Measurements from ENCODE around the gene HCAR2. TPM values are rescaled to one million over a fixed set of nuclear protein-coding genes. Genes with fewer than 3 reads are reported as not detected.

Gene HCAR2
- total RNA-seq, 1 experiment from 2014 or later, result not detected

GRCh38 chr12:122687086-122687485, 16.1 kb downstream of the HCAR2 start:
- H3K4me2 ChIP-seq (ENCODE audit: low read length), result no peak overlapping the region
- H3K4me3 ChIP-seq (replicated peaks in 1 of 2; ENCODE audit: low read depth in 1 of 2, low read length in 2 of 2), result no peak overlapping the region
- no peaks in the 10 kb centered on the region for H4K20me1 ChIP-seq (ENCODE audit: insufficient read depth)
- H3K79me2 ChIP-seq (ENCODE audit: insufficient read depth, low read length), result no peaks in the 10 kb centered on the region
- TF ChIP-seq EZH2phosphoT487 (IDR thresholded peaks at IDR 0.05; ENCODE audit: borderline replicate concordance) (no peak), EZH2 (IDR thresholded peaks at IDR 0.05) (no peak), ZFX (IDR thresholded peaks at IDR 0.05) (no peak), MAX (IDR thresholded peaks at IDR 0.05) (no peak), CBX3 (IDR thresholded peaks at IDR 0.05; ENCODE audit: low read depth) (no peak), CEBPB (IDR thresholded peaks at IDR 0.05; ENCODE audit: low read depth) (no peak), ZBTB33 (IDR thresholded peaks at IDR 0.05; ENCODE audit: extremely low read depth, insufficient replicate concordance, low read length) (no peak), ELF1 (IDR thresholded peaks at IDR 0.05; ENCODE audit: borderline replicate concordance, low read depth) (no peak), SRF (IDR thresholded peaks at IDR 0.05; ENCODE audit: low read depth) (no peak), SIN3A (IDR thresholded peaks at IDR 0.05; ENCODE audit: low read depth) (no peak), FOSL1 (IDR thresholded peaks at IDR 0.05; ENCODE audit: low read depth) (no peak), POLR2A (IDR thresholded peaks at IDR 0.05; ENCODE audit: borderline replicate concordance, extremely low read depth, insufficient read depth, insufficient read length) (no peak), EGR1 (IDR thresholded peaks at IDR 0.05; ENCODE audit: low read depth) (no peak), JUND (IDR thresholded peaks at IDR 0.05) (no peak), SP1 (IDR thresholded peaks at IDR 0.05; ENCODE audit: low read depth) (no peak), RAD21 (IDR thresholded peaks at IDR 0.05; ENCODE audit: low read depth) (no peak), REST (IDR thresholded peaks at IDR 0.05; ENCODE audit: low read depth) (no peak), ZNF274 (IDR thresholded peaks at IDR 0.05; ENCODE audit: low read depth, low read length) (no peak)
- TF ChIP-seq, protein P1, sequence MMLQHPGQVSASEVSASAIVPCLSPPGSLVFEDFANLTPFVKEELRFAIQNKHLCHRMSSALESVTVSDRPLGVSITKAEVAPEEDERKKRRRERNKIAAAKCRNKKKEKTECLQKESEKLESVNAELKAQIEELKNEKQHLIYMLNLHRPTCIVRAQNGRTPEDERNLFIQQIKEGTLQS (IDR thresholded peaks at IDR 0.05), result no peak
- TF ChIP-seq, protein P2, sequence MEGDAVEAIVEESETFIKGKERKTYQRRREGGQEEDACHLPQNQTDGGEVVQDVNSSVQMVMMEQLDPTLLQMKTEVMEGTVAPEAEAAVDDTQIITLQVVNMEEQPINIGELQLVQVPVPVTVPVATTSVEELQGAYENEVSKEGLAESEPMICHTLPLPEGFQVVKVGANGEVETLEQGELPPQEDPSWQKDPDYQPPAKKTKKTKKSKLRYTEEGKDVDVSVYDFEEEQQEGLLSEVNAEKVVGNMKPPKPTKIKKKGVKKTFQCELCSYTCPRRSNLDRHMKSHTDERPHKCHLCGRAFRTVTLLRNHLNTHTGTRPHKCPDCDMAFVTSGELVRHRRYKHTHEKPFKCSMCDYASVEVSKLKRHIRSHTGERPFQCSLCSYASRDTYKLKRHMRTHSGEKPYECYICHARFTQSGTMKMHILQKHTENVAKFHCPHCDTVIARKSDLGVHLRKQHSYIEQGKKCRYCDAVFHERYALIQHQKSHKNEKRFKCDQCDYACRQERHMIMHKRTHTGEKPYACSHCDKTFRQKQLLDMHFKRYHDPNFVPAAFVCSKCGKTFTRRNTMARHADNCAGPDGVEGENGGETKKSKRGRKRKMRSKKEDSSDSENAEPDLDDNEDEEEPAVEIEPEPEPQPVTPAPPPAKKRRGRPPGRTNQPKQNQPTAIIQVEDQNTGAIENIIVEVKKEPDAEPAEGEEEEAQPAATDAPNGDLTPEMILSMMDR (IDR thresholded peaks at IDR 0.05 in 2 of 3, conservative IDR thresholded peaks at IDR 0.05 in 1 of 3; ENCODE audit: borderline replicate concordance in 1 of 3, insufficient read depth in 1 of 3, low read depth in 2 of 3, low read length in 2 of 3), result no peak
- no peak for ATAC-seq
- RAD21 ChIA-PET (ENCODE audit: low non-redundant PET in 1 of 2, low total read pairs in 2 of 2, uncharacterized antibody in 2 of 2, unreplicated experiment in 2 of 2), result no interaction called here
- H3K36me3 ChIP-seq (ENCODE audit: control insufficient read depth in 1 of 2, insufficient read depth in 2 of 2, low read length in 2 of 2), result no peaks in the 10 kb centered on the region
- BruUV-seq (replicated peaks), result no TSS peak
- H3K4me1 ChIP-seq (ENCODE audit: control insufficient read depth in 1 of 2, insufficient read depth in 2 of 2, low read length in 2 of 2), result no peaks in the 10 kb centered on the region; a peak in 1 of 4 replicates
- CTCF ChIA-PET, result no interaction called here
- H3K9ac ChIP-seq (ENCODE audit: low read length), result no peak overlapping the region
- no peaks in the 10 kb centered on the region for H3K9me3 ChIP-seq (ENCODE audit: control insufficient read depth in 1 of 2, insufficient read depth in 1 of 2, low read depth in 1 of 2, low read length in 2 of 2)
- no peak overlapping the region for H2AFZ ChIP-seq (ENCODE audit: low read depth, low read length, poor library complexity, severe bottlenecking)
- H3K27ac ChIP-seq (ENCODE audit: low read depth, low read length), result no peak overlapping the region
- no peaks in the 10 kb centered on the region for H3K9me2 ChIP-seq (ENCODE audit: insufficient read depth)
- intact Hi-C loops (cut with micrococcal nuclease), result no loop called here
- no peak for DNase-seq (ENCODE audit: low read depth, low spot score)
- POLR2A ChIA-PET, result no interaction called here
- H3K27me3 ChIP-seq (ENCODE audit: insufficient read depth, low read length), result no peaks in the 10 kb centered on the region

All from HCT116 (cell line).